Urinary bladder (tissue), 4 donors: Measurements from ENCODE around the gene IDS. TPM values are rescaled to one million over a fixed set of nuclear protein-coding genes. Genes with fewer than 3 reads are reported as not detected.
"Not testable (repeated sequence)": the region's sequence is repeated elsewhere in the genome, so short reads cannot be mapped to it uniquely, and the experiment has no call there.

Experiments used
- DNase-seq: peaks from one replicate; pipeline ENCODE4 v3.0.0-alpha.2; 2015; ENCODE audit errors: extremely low spot score
- H3K27ac ChIP-seq: one replicate; pipeline ENCODE4 v1.5.1; 2013; ENCODE audit warnings: low read depth, mild to moderate bottlenecking, moderate library complexity
- H3K36me3 ChIP-seq: one replicate; pipeline ENCODE4 v1.6.1; 2013; ENCODE audit warnings: mild to moderate bottlenecking, moderate library complexity; ENCODE audit not compliant: insufficient read depth
- H3K4me1 ChIP-seq: one replicate; pipeline ENCODE4 v1.6.1; 2013; ENCODE audit warnings: mild to moderate bottlenecking, moderate library complexity; ENCODE audit not compliant: insufficient read depth
- H3K4me3 ChIP-seq: one replicate; pipeline ENCODE4 v1.5.1; 2013; ENCODE audit warnings: low read depth, low read length
- WGBS: extraction: QIAGEN DNeasy Blood & Tissue Kit; methylation state at CpG from one replicate; pipeline ENCODE4 v1.1.7; 2013; 5-methylcytosine and 5-hydroxymethylcytosine counted together
- polyA plus RNA-seq: library from polyadenylated mRNA; stranded (reverse); fragments of 200-250 nt; gene quantifications from one replicate; pipeline ENCODE4 v1.2.3, GENCODE V29; 2013
- total RNA-seq: library from RNA; depleted of rRNA; stranded (reverse); fragments of >200 nt; gene quantifications from one replicate; pipeline ENCODE4 v1.2.3, GENCODE V29; 2014
- donor health status: healthy with polysubstance abuse.
- donor health status: healthy.

The IDS gene
- total and polyA plus RNA-seq, 2 donors = 44.3 to 62.6 TPM

- not testable (repeated sequence) for H3K4me3 ChIP-seq, H3K4me1 ChIP-seq, H3K36me3 ChIP-seq, H3K27ac ChIP-seq, DNase-seq
- WGBS = 49% methylated on average over 3 of the region's 3 CpGs
Measured at GRCh38 chrX:149520636-149521277, 15.7 kb upstream of the IDS start.

- Histone ChIP-seq H3K36me3 (no peaks in the 10 kb centered on the region), H3K27ac (no peak overlapping the region), H3K4me3 (no peak overlapping the region), H3K4me1 (no peaks in the 10 kb centered on the region)
- WGBS = 81% methylated on average over 7 of the region's 7 CpGs
- no peak for DNase-seq
Measured at GRCh38 chrX:149518236-149518635, 13.1 kb upstream of the IDS start.

- Histone ChIP-seq H3K4me1 (no peaks in the 10 kb centered on the region), H3K27ac (no peak overlapping the region), H3K4me3 (no peak overlapping the region), H3K36me3 (no peaks in the 10 kb centered on the region)
- DNase-seq = no peak
- WGBS = 96% methylated on average over 1 of the region's 1 CpG
Measured at GRCh38 chrX:149517308-149517707, 12.2 kb upstream of the IDS start.

- Histone ChIP-seq H3K4me3 (no peak overlapping the region), H3K4me1 (no peaks in the 10 kb centered on the region), H3K36me3 (no peaks in the 10 kb centered on the region), H3K27ac (no peak overlapping the region)
- WGBS = 88% methylated on average over 2 of the region's 2 CpGs
- DNase-seq = no peak
Measured at GRCh38 chrX:149516604-149517003, 11.5 kb upstream of the IDS start.

GRCh38 chrX:149515954-149516602 is 11.0 kb upstream of the IDS start:
- no peak for DNase-seq
- Histone ChIP-seq H3K4me3 (no peak overlapping the region), H3K27ac (no peak overlapping the region), H3K36me3 (no peaks in the 10 kb centered on the region), H3K4me1 (no peaks in the 10 kb centered on the region)
- 84% methylated on average over 4 of the region's 4 CpGs for WGBS

- no peak for DNase-seq
- H3K4me1 ChIP-seq = no peaks in the 10 kb centered on the region
- 75% methylated on average over 9 of the region's 9 CpGs for WGBS
Measured at GRCh38 chrX:149513825-149514428, 8.8 kb upstream of the IDS start.

GRCh38 chrX:149512225-149512885 is 7.2 kb upstream of the IDS start:
- WGBS = 88% methylated on average over 4 of the region's 4 CpGs

More at GRCh38 chrX:149513825-149514428, 8.8 kb upstream of the IDS start:
- Histone ChIP-seq H3K27ac (no peak overlapping the region), H3K36me3 (no peaks in the 10 kb centered on the region), H3K4me3 (no peak overlapping the region)

GRCh38 chrX:149511081-149511480 is 6.0 kb upstream of the IDS start:
- DNase-seq = no peak
- H3K27ac ChIP-seq = no peak overlapping the region
- WGBS = 66% methylated on average over 5 of the region's 5 CpGs
- H3K4me1 ChIP-seq = no peaks in the 10 kb centered on the region
- H3K4me3 ChIP-seq = no peak overlapping the region
- H3K36me3 ChIP-seq = no peaks in the 10 kb centered on the region

More at GRCh38 chrX:149512225-149512885, 7.2 kb upstream of the IDS start:
- no peak for DNase-seq
- Histone ChIP-seq H3K27ac (no peak overlapping the region), H3K4me1 (no peaks in the 10 kb centered on the region), H3K4me3 (no peak overlapping the region), H3K36me3 (no peaks in the 10 kb centered on the region)

- no peaks in the 10 kb centered on the region for H3K4me1 ChIP-seq
- DNase-seq = no peak
- 43% methylated on average over 4 of the region's 4 CpGs for WGBS
- H3K36me3 ChIP-seq = no peaks in the 10 kb centered on the region
- no peak overlapping the region for H3K4me3 ChIP-seq
- no peak overlapping the region for H3K27ac ChIP-seq
Measured at GRCh38 chrX:149510386-149510785, 5.3 kb upstream of the IDS start.

GRCh38 chrX:149508467-149508866 is 3.4 kb upstream of the IDS start:
- no peaks in the 10 kb centered on the region for H3K4me1 ChIP-seq
- 57% methylated on average over 1 of the region's 1 CpG for WGBS
- H3K36me3 ChIP-seq = no peaks in the 10 kb centered on the region
- no peak overlapping the region for H3K4me3 ChIP-seq
- DNase-seq = no peak
- no peak overlapping the region for H3K27ac ChIP-seq

GRCh38 chrX:149506349-149506748 is 1.2 kb upstream of the IDS start:
- H3K36me3 ChIP-seq = peaks cover 2% of the 10 kb centered on the region
- DNase-seq = no peak
- 95% methylated on average over 2 of the region's 2 CpGs for WGBS
- no peak overlapping the region for H3K4me3 ChIP-seq
- H3K27ac ChIP-seq = no peak overlapping the region
- no peaks in the 10 kb centered on the region for H3K4me1 ChIP-seq

GRCh38 chrX:149505671-149506070 is 565 bp upstream of the IDS start:
- Histone ChIP-seq H3K36me3 (peaks cover 4% of the 10 kb centered on the region), H3K4me1 (no peaks in the 10 kb centered on the region), H3K4me3 (no peak overlapping the region), H3K27ac (no peak overlapping the region)
- no peak for DNase-seq
- WGBS = 89% methylated on average over 9 of the region's 9 CpGs

GRCh38 chrX:149504226-149504914 is 736 bp downstream of the IDS start:
- no peaks in the 10 kb centered on the region for H3K4me1 ChIP-seq
- peak overlapping the region; percentile 61 for H3K4me3 ChIP-seq
- H3K36me3 ChIP-seq = peaks cover 4% of the 10 kb centered on the region
- H3K27ac ChIP-seq = peak overlapping the region; percentile 96
- WGBS = 36% methylated on average over 10 of the region's 10 CpGs
- no peak for DNase-seq
